HepG2 (cell line): ENCODE data around the gene OGFR. TPM values are rescaled to one million over a fixed set of nuclear protein-coding genes. Genes with fewer than 3 reads are reported as not detected.
A peak's percentile ranks its signal among the peaks of the same experiment; 100 is the strongest.

Experiments used
- ETV6 ChIP-seq: sonication (generic); formaldehyde crosslinking; conservative IDR thresholded peaks from 2 replicates; pipeline ENCODE4 v1.4.0; 2020; ENCODE audit warnings: missing genetic modification reagents
- HDAC2 ChIP-seq: sonication (generic); formaldehyde crosslinking; IDR thresholded peaks from 2 replicates; pipeline ENCODE4 v1.4.0; 2020; ENCODE audit warnings: missing genetic modification reagents
- KDM4B ChIP-seq: sonication (generic); formaldehyde crosslinking; IDR thresholded peaks from 2 replicates; pipeline ENCODE4 v1.4.0; 2020; ENCODE audit warnings: missing genetic modification reagents
- MZF1 ChIP-seq: sonication (generic); formaldehyde crosslinking; IDR thresholded peaks from 2 replicates; pipeline ENCODE4 v1.8.1; 2023; ENCODE audit warnings: mild to moderate bottlenecking, missing genetic modification reagents, borderline replicate concordance
- NFYB ChIP-seq: sonication (generic); formaldehyde crosslinking; IDR thresholded peaks from 2 replicates; pipeline ENCODE4 v1.4.0; 2020; ENCODE audit warnings: missing genetic modification reagents
- RBAK ChIP-seq: sonication (generic); formaldehyde crosslinking; IDR thresholded peaks from 2 replicates; pipeline ENCODE4 v1.5.1; 2020; ENCODE audit warnings: mild to moderate bottlenecking, missing genetic modification reagents
- SKIL ChIP-seq: sonication (generic); formaldehyde crosslinking; IDR thresholded peaks from 2 replicates; pipeline ENCODE4 v1.8.0; 2022; ENCODE audit warnings: missing genetic modification reagents, mild to moderate bottlenecking, moderate library complexity, borderline replicate concordance
- SRF ChIP-seq: IDR thresholded peaks from 2 replicates; pipeline ENCODE4 v1.6.1; 2011; ENCODE audit warnings: mild to moderate bottlenecking, low read depth, low read length, moderate library complexity
- SYNCRIP ChIP-seq: fragments of 200-400 bp; formaldehyde crosslinking; IDR thresholded peaks from 2 replicates; pipeline ENCODE4 v1.6.1; 2018; ENCODE audit warnings: mild to moderate bottlenecking, low read depth, low read length; ENCODE audit not compliant: insufficient read depth
- TARDBP ChIP-seq: sonication (generic); formaldehyde crosslinking; IDR thresholded peaks from 2 replicates; pipeline ENCODE4 v1.8.0; 2022; ENCODE audit warnings: mild to moderate bottlenecking, missing genetic modification reagents
- THAP9 ChIP-seq: sonication (generic); formaldehyde crosslinking; IDR thresholded peaks from 2 replicates; pipeline ENCODE4; 2020; ENCODE audit warnings: missing genetic modification reagents, mild to moderate bottlenecking, borderline replicate concordance
- TMF1 ChIP-seq: sonication (generic); formaldehyde crosslinking; IDR thresholded peaks from 2 replicates; pipeline ENCODE4 v1.8.1; 2022; ENCODE audit warnings: low read depth, missing genetic modification reagents
- ZFP41 ChIP-seq: sonication (generic); formaldehyde crosslinking; IDR thresholded peaks from 2 replicates; pipeline ENCODE4 v1.4.0; 2020; ENCODE audit warnings: mild to moderate bottlenecking, missing genetic modification reagents, borderline replicate concordance
- ZFP91 ChIP-seq: sonication (generic); formaldehyde crosslinking; IDR thresholded peaks from 2 replicates; pipeline ENCODE4 v1.9.0; 2022; ENCODE audit warnings: missing genetic modification reagents, mild to moderate bottlenecking, borderline replicate concordance
- ZMYM2 ChIP-seq: sonication (generic); formaldehyde crosslinking; IDR thresholded peaks from 2 replicates; pipeline ENCODE4 v1.8.0; 2022; ENCODE audit warnings: mild to moderate bottlenecking, missing genetic modification reagents
- ZNF253 ChIP-seq: sonication (generic); formaldehyde crosslinking; IDR thresholded peaks from 2 replicates; pipeline ENCODE4 v1.8.0; 2022; ENCODE audit warnings: mild to moderate bottlenecking, missing genetic modification reagents, borderline replicate concordance
- ZNF33A ChIP-seq: sonication (generic); formaldehyde crosslinking; IDR thresholded peaks from 2 replicates; pipeline ENCODE4 v1.5.1; 2020; ENCODE audit warnings: missing genetic modification reagents, mild to moderate bottlenecking, moderate library complexity, borderline replicate concordance
- polyA plus RNA-seq, 8 experiments: library from polyadenylated mRNA; depleted of rRNA in 3 of 8; stranded (reverse) in 7 of 8; unstranded in 1 of 8; fragments of >200 nt; fragmentation: Illumina TruSeq in 4 of 8; extraction: Trizol in 4 of 8; gene quantifications; 2 replicates each; pipeline versions ENCODE4 v1.2.1 to v1.2.3, GENCODE V29; 2011 to 2016; ENCODE audit warnings: low read depth in 4 of 8, missing spikeins in 1 of 8, mixed read lengths in 1 of 8; ENCODE audit not compliant: insufficient read depth in 1 of 8
- total RNA-seq, 5 experiments: library from RNA; depleted of rRNA; stranded (reverse); fragments of >200 nt; fragmentation: Illumina TruSeq; extraction: Trizol; gene quantifications; 2 replicates each; pipeline ENCODE4 v1.2.3, GENCODE V29; 2016; ENCODE audit warnings: low read depth in 1 of 5
- TF ChIP-seq, protein P1 (sequence below): sonication (generic); formaldehyde crosslinking; IDR thresholded peaks from 2 replicates; pipeline ENCODE4 v1.8.0; 2022; ENCODE audit warnings: mild to moderate bottlenecking, missing genetic modification reagents; ENCODE audit not compliant: insufficient replicate concordance
- TF ChIP-seq, protein P2 (sequence below): IDR thresholded peaks from 2 replicates; pipeline ENCODE4 v1.6.1; 2016

OGFR gene
- total and polyA plus RNA-seq, 2 of the 13 experiments (the other 11 are each of a cell fraction or from before 2014, with no cell fraction given) = 47.7 to 81.8 TPM

DNA sequence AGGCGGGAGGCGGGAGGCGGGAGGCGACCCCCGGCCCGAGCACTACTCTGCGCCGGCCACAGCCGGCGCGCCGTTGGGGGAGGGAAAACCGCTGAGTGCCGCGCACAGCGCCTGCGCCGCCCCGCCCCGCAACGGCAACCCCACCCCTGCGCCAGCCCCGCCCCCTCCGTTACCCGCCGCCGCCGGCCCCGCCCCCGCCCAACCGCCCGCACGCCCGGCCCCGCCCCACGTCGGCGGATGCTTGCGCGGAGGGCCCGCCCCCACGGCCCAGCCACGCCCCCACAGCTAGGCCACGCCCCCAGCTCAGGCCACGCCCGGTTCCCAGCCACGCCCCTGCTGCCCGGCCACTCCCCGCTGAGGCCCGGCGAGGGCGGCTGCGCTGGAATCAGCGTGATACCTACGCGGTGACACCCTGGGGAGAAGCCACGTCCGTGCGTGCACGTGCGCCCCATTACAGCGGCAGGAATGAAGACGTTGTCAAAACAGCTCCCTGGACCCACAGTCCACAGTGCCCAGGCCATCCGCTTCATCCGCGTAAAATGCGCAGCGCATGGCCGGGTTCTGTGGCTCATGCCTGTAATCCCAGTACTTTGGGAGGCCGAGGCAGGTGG is 57.2 kb downstream of the OGFR start, which contains the start of gene TCFL5 (continued):
- TF ChIP-seq TARDBP = peak; percentile 81
- 0 out of 2 replicates have a peak, but pooled peaks have one; percentile 48 for TF ChIP-seq MZF1
- TF ChIP-seq RBAK (CRISPR knock-in tag) = peak; percentile 77; the same call in 1 of the 2 replicates
- no peak for TF ChIP-seq SKIL (CRISPR knock-in tag)
- TF ChIP-seq TMF1 = 0 out of 2 replicates have a peak, but pooled peaks have one; percentile 66
- peak; percentile 70 for TF ChIP-seq NFYB
- TF ChIP-seq SYNCRIP = no peak
- TF ChIP-seq ZNF33A = no peak
- TF ChIP-seq ZFP91 = peak; percentile 94
- TF ChIP-seq ZNF253 (CRISPR knock-in tag) = peak; percentile 63; the same call in 1 of the 2 replicates
- peak; percentile 89 for TF ChIP-seq ETV6 (CRISPR knock-in tag)
- TF ChIP-seq, protein P1, sequence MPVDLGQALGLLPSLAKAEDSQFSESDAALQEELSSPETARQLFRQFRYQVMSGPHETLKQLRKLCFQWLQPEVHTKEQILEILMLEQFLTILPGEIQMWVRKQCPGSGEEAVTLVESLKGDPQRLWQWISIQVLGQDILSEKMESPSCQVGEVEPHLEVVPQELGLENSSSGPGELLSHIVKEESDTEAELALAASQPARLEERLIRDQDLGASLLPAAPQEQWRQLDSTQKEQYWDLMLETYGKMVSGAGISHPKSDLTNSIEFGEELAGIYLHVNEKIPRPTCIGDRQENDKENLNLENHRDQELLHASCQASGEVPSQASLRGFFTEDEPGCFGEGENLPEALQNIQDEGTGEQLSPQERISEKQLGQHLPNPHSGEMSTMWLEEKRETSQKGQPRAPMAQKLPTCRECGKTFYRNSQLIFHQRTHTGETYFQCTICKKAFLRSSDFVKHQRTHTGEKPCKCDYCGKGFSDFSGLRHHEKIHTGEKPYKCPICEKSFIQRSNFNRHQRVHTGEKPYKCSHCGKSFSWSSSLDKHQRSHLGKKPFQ (CRISPR knock-in tag) = peak; percentile 67
- TF ChIP-seq THAP9 (CRISPR knock-in tag) = peak; percentile 91
- peak; percentile 88 for TF ChIP-seq HDAC2 (CRISPR knock-in tag)
- TF ChIP-seq KDM4B (CRISPR knock-in tag) = peak; percentile 81; the same call in 1 of the 2 replicates
- no peak for TF ChIP-seq SRF
- peak; percentile 89 for TF ChIP-seq ZFP41 (CRISPR knock-in tag)
- TF ChIP-seq, protein P2, sequence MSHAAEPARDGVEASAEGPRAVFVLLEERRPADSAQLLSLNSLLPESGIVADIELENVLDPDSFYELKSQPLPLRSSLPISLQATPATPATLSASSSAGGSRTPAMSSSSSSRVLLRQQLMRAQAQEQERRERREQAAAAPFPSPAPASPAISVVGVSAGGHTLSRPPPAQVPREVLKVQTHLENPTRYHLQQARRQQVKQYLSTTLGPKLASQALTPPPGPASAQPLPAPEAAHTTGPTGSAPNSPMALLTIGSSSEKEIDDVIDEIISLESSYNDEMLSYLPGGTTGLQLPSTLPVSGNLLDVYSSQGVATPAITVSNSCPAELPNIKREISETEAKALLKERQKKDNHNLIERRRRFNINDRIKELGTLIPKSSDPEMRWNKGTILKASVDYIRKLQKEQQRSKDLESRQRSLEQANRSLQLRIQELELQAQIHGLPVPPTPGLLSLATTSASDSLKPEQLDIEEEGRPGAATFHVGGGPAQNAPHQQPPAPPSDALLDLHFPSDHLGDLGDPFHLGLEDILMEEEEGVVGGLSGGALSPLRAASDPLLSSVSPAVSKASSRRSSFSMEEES (CRISPR knock-in tag) = peak; percentile 91
- peak; percentile 94; the same call in 1 of the 2 replicates for TF ChIP-seq ZMYM2 (CRISPR knock-in tag)
